Fibroblast of lung (primary cell): ENCODE measurements around the gene PLD5. TPM values are rescaled to one million over a fixed set of nuclear protein-coding genes. Genes with fewer than 3 reads are reported as not detected.

Experiments used
- DNase-seq, 2 donors: peaks; one replicate each; pipeline versions ENCODE4 v3.0.0 to v3.0.0-alpha.2; 2010; ENCODE audit warnings: low read depth in 2 of 2
- H2AFZ ChIP-seq: 2 replicates; pipeline ENCODE4 v1.5.1; 2012; ENCODE audit warnings: low read length, control low read depth, inconsistent platforms
- H3K27ac ChIP-seq: 2 replicates; pipeline ENCODE4 v1.5.1; 2011; ENCODE audit warnings: low read length, control low read depth; ENCODE audit not compliant: insufficient read depth
- H3K27me3 ChIP-seq: 2 replicates; pipeline ENCODE4 v1.5.1; 2011; ENCODE audit warnings: mild to moderate bottlenecking, low read length; ENCODE audit not compliant: control insufficient read depth, insufficient read depth
- H3K36me3 ChIP-seq: 2 replicates; pipeline ENCODE4 v1.5.1; 2011; ENCODE audit warnings: low read length; ENCODE audit not compliant: control insufficient read depth, insufficient read depth
- H3K4me1 ChIP-seq: 2 replicates; pipeline ENCODE4 v1.5.1; 2011; ENCODE audit warnings: low read length; ENCODE audit not compliant: control insufficient read depth, insufficient read depth; ENCODE audit errors: extremely low read depth
- H3K4me2 ChIP-seq: 2 replicates; pipeline ENCODE4 v1.5.1; 2011; ENCODE audit warnings: low read length, control low read depth; ENCODE audit not compliant: insufficient read depth; ENCODE audit errors: extremely low read depth
- H3K4me3 ChIP-seq, 4 experiments: fragments of 200-600 bp in 1 of 4; sonication (generic) in 1 of 4; replicated peaks in 1 of 4; 2 replicates each; pipeline ENCODE4 v1.5.1; 2011 to 2016; ENCODE audit warnings: low read length in 4 of 4, low read depth in 3 of 4, mild to moderate bottlenecking in 3 of 4, control low read depth in 2 of 4, inconsistent platforms in 1 of 4, mixed read lengths in 1 of 4; ENCODE audit not compliant: insufficient read depth in 1 of 4; ENCODE audit errors: control extremely low read depth in 1 of 4
- H3K79me2 ChIP-seq: 2 replicates; pipeline ENCODE4 v1.5.1; 2012; ENCODE audit warnings: mild to moderate bottlenecking, low read length, inconsistent platforms; ENCODE audit not compliant: control insufficient read depth, insufficient read depth
- H3K9ac ChIP-seq: 2 replicates; pipeline ENCODE4 v1.5.1; 2011; ENCODE audit warnings: mild to moderate bottlenecking, low read length, control low read depth; ENCODE audit not compliant: insufficient read depth
- H3K9me3 ChIP-seq: 2 replicates; pipeline ENCODE4 v1.5.1; 2012; ENCODE audit warnings: low read depth, low read length; ENCODE audit not compliant: control insufficient read depth, insufficient read depth
- H4K20me1 ChIP-seq: 2 replicates; pipeline ENCODE4 v1.5.1; 2011; ENCODE audit warnings: low read length; ENCODE audit not compliant: control insufficient read depth, insufficient read depth; ENCODE audit errors: extremely low read depth
- CTCF ChIP-seq, 2 donors: IDR thresholded peaks in 1 of 2; conservative IDR thresholded peaks in 1 of 2; 1 replicate in 1 of 2; 2 replicates in 1 of 2; pipeline ENCODE4 v1.5.1; 2011 to 2012; ENCODE audit warnings: low read length in 2 of 2, control low read depth in 1 of 2, inconsistent platforms in 1 of 2, low read depth in 1 of 2, mild to moderate bottlenecking in 1 of 2
- EZH2 ChIP-seq: IDR thresholded peaks from 2 replicates; pipeline ENCODE4 v1.5.1; 2012; ENCODE audit warnings: low read length, control low read depth, mild to moderate bottlenecking; ENCODE audit errors: missing control alignments
- polyA plus RNA-seq, 2 donors: library from polyadenylated mRNA; depleted of rRNA in 1 of 2; stranded (reverse) in 1 of 2; unstranded in 1 of 2; fragments of >200 nt; gene quantifications; 2 replicates each; pipeline ENCODE4 v1.2.1, GENCODE V29; 2011 to 2012; ENCODE audit warnings: missing spikeins in 1 of 2
- total RNA-seq: library from RNA; depleted of rRNA; stranded (reverse); fragments of >200 nt; gene quantifications from 2 replicates; pipeline ENCODE4 v1.2.1, GENCODE V29; 2014

The PLD5 gene
- total and polyA plus RNA-seq, 2 donors (not counting 1 experiment from before 2014, with no cell fraction given): under 0.01 to 0.02 TPM

GRCh38 chr1:242086706-242087105, 437.8 kb downstream of the PLD5 start:
- Histone ChIP-seq H4K20me1 (no peaks in the 10 kb centered on the region), H3K4me2 (no peak overlapping the region), H3K4me3 (no peak overlapping the region), H3K4me1 (no peaks in the 10 kb centered on the region), H3K9ac (no peak overlapping the region), H3K79me2 (no peaks in the 10 kb centered on the region), H3K27ac (no peak overlapping the region), H3K36me3 (no peaks in the 10 kb centered on the region), H3K27me3 (no peaks in the 10 kb centered on the region), H3K9me3 (no peaks in the 10 kb centered on the region), H2AFZ (no peak overlapping the region)
- no peak for DNase-seq
- TF ChIP-seq EZH2 (no peak), CTCF (conservative IDR thresholded peaks at IDR 0.05 in 1 of 2, IDR thresholded peaks at IDR 0.05 in 1 of 2; ENCODE audit: low read depth in 1 of 2, low read length in 2 of 2) (no peak)

GRCh38 chr1:242086093-242086492, 438.4 kb downstream of the PLD5 start:
- Histone ChIP-seq H3K27me3 (no peaks in the 10 kb centered on the region), H3K36me3 (no peaks in the 10 kb centered on the region), H3K79me2 (no peaks in the 10 kb centered on the region), H3K27ac (no peak overlapping the region), H4K20me1 (no peaks in the 10 kb centered on the region), H3K4me3 (no peak overlapping the region), H3K9ac (no peak overlapping the region), H3K4me2 (no peak overlapping the region), H3K9me3 (no peaks in the 10 kb centered on the region), H2AFZ (no peak overlapping the region), H3K4me1 (no peaks in the 10 kb centered on the region)
- DNase-seq: no peak
- TF ChIP-seq EZH2 (no peak), CTCF (conservative IDR thresholded peaks at IDR 0.05 in 1 of 2, IDR thresholded peaks at IDR 0.05 in 1 of 2; ENCODE audit: low read depth in 1 of 2, low read length in 2 of 2) (no peak)

- no peaks in the 10 kb centered on the region for H3K27me3 ChIP-seq
- H3K4me1 ChIP-seq: no peaks in the 10 kb centered on the region
- TF ChIP-seq CTCF (conservative IDR thresholded peaks at IDR 0.05 in 1 of 2, IDR thresholded peaks at IDR 0.05 in 1 of 2; ENCODE audit: low read depth in 1 of 2, low read length in 2 of 2): no peak
- no peak for TF ChIP-seq EZH2
- no peak for DNase-seq
- no peaks in the 10 kb centered on the region for H3K9me3 ChIP-seq
- no peaks in the 10 kb centered on the region for H4K20me1 ChIP-seq
- no peak overlapping the region for H3K4me3 ChIP-seq
- no peaks in the 10 kb centered on the region for H3K36me3 ChIP-seq
- no peaks in the 10 kb centered on the region for H3K79me2 ChIP-seq
- H3K4me2 ChIP-seq: no peak overlapping the region
- H2AFZ ChIP-seq: no peak overlapping the region
- H3K9ac ChIP-seq: no peak overlapping the region
- no peak overlapping the region for H3K27ac ChIP-seq
Measured at GRCh38 chr1:242083742-242084141, 440.8 kb downstream of the PLD5 start.
